Mucosa of stomach (tissue), 1 donor: Measurements from ENCODE around the gene MARCHF3.
"Not testable (repeated sequence)": the region's sequence is repeated elsewhere in the genome, so short reads cannot be mapped to it uniquely, and the experiment has no call there.

Source experiments
- H3K27me3 ChIP-seq: one replicate; pipeline ENCODE4 v1.7.0; 2013; ENCODE audit warnings: mild to moderate bottlenecking, low read length; ENCODE audit not compliant: control insufficient read depth, insufficient read depth
- H3K36me3 ChIP-seq: one replicate; pipeline ENCODE4 v1.7.0; 2013; ENCODE audit warnings: low read length; ENCODE audit not compliant: control insufficient read depth, insufficient read depth
- H3K4me1 ChIP-seq: one replicate; pipeline ENCODE4 v1.7.0; 2013; ENCODE audit warnings: mild to moderate bottlenecking, low read length; ENCODE audit not compliant: control insufficient read depth, insufficient read depth
- H3K4me3 ChIP-seq: one replicate; pipeline ENCODE4 v1.7.0; 2013; ENCODE audit warnings: low read length
- H3K9ac ChIP-seq: one replicate; pipeline ENCODE4 v1.7.0; 2013; ENCODE audit warnings: mild to moderate bottlenecking, low read length, moderate library complexity
- H3K9me3 ChIP-seq: one replicate; pipeline ENCODE4 v1.7.0; 2013; ENCODE audit warnings: mild to moderate bottlenecking, low read length, moderate library complexity; ENCODE audit not compliant: control insufficient read depth
- donor health status: Pancreatic carcinoma.

The MARCHF3 gene

GRCh38 chr5:126954981-126955380 lies 75.4 kb downstream of the MARCHF3 start:
- Histone ChIP-seq H3K4me1 (no peaks in the 10 kb centered on the region), H3K4me3 (no peak overlapping the region), H3K36me3 (no peaks in the 10 kb centered on the region), H3K27me3 (no peaks in the 10 kb centered on the region), H3K9ac (no peak overlapping the region), H3K9me3 (no peaks in the 10 kb centered on the region)

GRCh38 chr5:126953640-126954039 lies 76.7 kb downstream of the MARCHF3 start:
- H3K9me3 ChIP-seq, result no peaks in the 10 kb centered on the region
- H3K9ac ChIP-seq, result no peak overlapping the region
- no peak overlapping the region for H3K4me3 ChIP-seq
- H3K36me3 ChIP-seq, result no peaks in the 10 kb centered on the region
- H3K27me3 ChIP-seq, result no peaks in the 10 kb centered on the region
- no peaks in the 10 kb centered on the region for H3K4me1 ChIP-seq

- Histone ChIP-seq H3K36me3 (no peaks in the 10 kb centered on the region), H3K9me3 (no peaks in the 10 kb centered on the region), H3K9ac (no peak overlapping the region), H3K27me3 (no peaks in the 10 kb centered on the region), H3K4me1 (no peaks in the 10 kb centered on the region), H3K4me3 (no peak overlapping the region)
Observed at GRCh38 chr5:126949475-126949874, 80.9 kb downstream of the MARCHF3 start.

- no peaks in the 10 kb centered on the region for H3K4me1 ChIP-seq
- H3K9ac ChIP-seq, result no peak overlapping the region
- no peaks in the 10 kb centered on the region for H3K27me3 ChIP-seq
- H3K9me3 ChIP-seq, result no peaks in the 10 kb centered on the region
- no peak overlapping the region for H3K4me3 ChIP-seq
- H3K36me3 ChIP-seq, result no peaks in the 10 kb centered on the region
Observed at GRCh38 chr5:126948453-126948852, 81.9 kb downstream of the MARCHF3 start.

- no peaks in the 10 kb centered on the region for H3K27me3 ChIP-seq
- no peak overlapping the region for H3K4me3 ChIP-seq
- H3K36me3 ChIP-seq, result no peaks in the 10 kb centered on the region
- no peaks in the 10 kb centered on the region for H3K9me3 ChIP-seq
- H3K9ac ChIP-seq, result no peak overlapping the region
- H3K4me1 ChIP-seq, result no peaks in the 10 kb centered on the region
Observed at GRCh38 chr5:126948011-126948355, 82.4 kb downstream of the MARCHF3 start.

- no peaks in the 10 kb centered on the region for H3K27me3 ChIP-seq
- H3K4me1 ChIP-seq, result no peaks in the 10 kb centered on the region
- H3K9ac ChIP-seq, result no peak overlapping the region
- no peaks in the 10 kb centered on the region for H3K36me3 ChIP-seq
- no peaks in the 10 kb centered on the region for H3K9me3 ChIP-seq
- no peak overlapping the region for H3K4me3 ChIP-seq
Observed at GRCh38 chr5:126947146-126948010, 83.0 kb downstream of the MARCHF3 start.

- not testable (repeated sequence) for H3K4me3 ChIP-seq, H3K9ac ChIP-seq, H3K27me3 ChIP-seq, H3K36me3 ChIP-seq, H3K4me1 ChIP-seq, H3K9me3 ChIP-seq
Observed at GRCh38 chr5:126942908-126943307, 87.5 kb downstream of the MARCHF3 start.

GRCh38 chr5:126941403-126941802 lies 89.0 kb downstream of the MARCHF3 start:
- no peaks in the 10 kb centered on the region for H3K4me1 ChIP-seq
- H3K27me3 ChIP-seq, result no peaks in the 10 kb centered on the region
- H3K36me3 ChIP-seq, result no peaks in the 10 kb centered on the region
- H3K9me3 ChIP-seq, result no peaks in the 10 kb centered on the region
- H3K9ac ChIP-seq, result no peak overlapping the region
- H3K4me3 ChIP-seq, result no peak overlapping the region

GRCh38 chr5:126939887-126940286 lies 90.5 kb downstream of the MARCHF3 start:
- no peaks in the 10 kb centered on the region for H3K9me3 ChIP-seq

GRCh38 chr5:126938466-126938865 lies 91.9 kb downstream of the MARCHF3 start:
- no peaks in the 10 kb centered on the region for H3K9me3 ChIP-seq
- no peak overlapping the region for H3K4me3 ChIP-seq
- no peaks in the 10 kb centered on the region for H3K27me3 ChIP-seq
- H3K36me3 ChIP-seq, result no peaks in the 10 kb centered on the region
- no peaks in the 10 kb centered on the region for H3K4me1 ChIP-seq
- no peak overlapping the region for H3K9ac ChIP-seq

More at GRCh38 chr5:126939887-126940286, 90.5 kb downstream of the MARCHF3 start:
- no peaks in the 10 kb centered on the region for H3K27me3 ChIP-seq
- no peak overlapping the region for H3K4me3 ChIP-seq
- no peaks in the 10 kb centered on the region for H3K36me3 ChIP-seq
- H3K9ac ChIP-seq, result no peak overlapping the region
- H3K4me1 ChIP-seq, result no peaks in the 10 kb centered on the region

- Histone ChIP-seq H3K9ac (no peak overlapping the region), H3K4me1 (no peaks in the 10 kb centered on the region), H3K27me3 (no peaks in the 10 kb centered on the region), H3K36me3 (no peaks in the 10 kb centered on the region), H3K9me3 (no peaks in the 10 kb centered on the region), H3K4me3 (no peak overlapping the region)
Observed at GRCh38 chr5:126937771-126938170, 92.6 kb downstream of the MARCHF3 start.

- Histone ChIP-seq H3K27me3 (no peaks in the 10 kb centered on the region), H3K9me3 (no peaks in the 10 kb centered on the region), H3K4me1 (no peaks in the 10 kb centered on the region)
Observed at GRCh38 chr5:126936775-126937418, 93.5 kb downstream of the MARCHF3 start.

More at GRCh38 chr5:126936775-126937418, 93.5 kb downstream of the MARCHF3 start:
- Histone ChIP-seq H3K9ac (no peak overlapping the region), H3K36me3 (no peaks in the 10 kb centered on the region), H3K4me3 (no peak overlapping the region)
